Measurements from ENCODE around the gene TSPAN10.

DNA sequence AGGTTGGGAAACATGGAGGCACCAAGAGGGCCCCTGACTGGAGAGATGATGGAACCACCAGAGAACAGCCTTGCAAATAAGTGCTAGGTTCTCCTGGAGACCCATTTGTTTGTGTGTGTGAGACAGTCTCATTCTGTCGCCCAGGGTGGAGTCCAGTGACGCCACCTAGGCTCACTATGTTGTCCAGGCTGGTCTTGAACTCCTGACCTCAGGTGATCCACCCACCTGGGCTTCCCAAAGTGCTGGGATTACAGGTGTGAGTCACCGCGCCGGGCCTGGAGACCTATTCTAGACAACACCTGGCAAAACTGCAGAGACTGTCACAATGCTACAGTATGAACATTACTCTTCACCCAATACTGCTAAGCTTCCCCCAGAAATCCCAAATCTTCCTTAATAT lies 1.6 kb upstream of the TSPAN10 start:
- TF ChIP-seq, protein P1, sequence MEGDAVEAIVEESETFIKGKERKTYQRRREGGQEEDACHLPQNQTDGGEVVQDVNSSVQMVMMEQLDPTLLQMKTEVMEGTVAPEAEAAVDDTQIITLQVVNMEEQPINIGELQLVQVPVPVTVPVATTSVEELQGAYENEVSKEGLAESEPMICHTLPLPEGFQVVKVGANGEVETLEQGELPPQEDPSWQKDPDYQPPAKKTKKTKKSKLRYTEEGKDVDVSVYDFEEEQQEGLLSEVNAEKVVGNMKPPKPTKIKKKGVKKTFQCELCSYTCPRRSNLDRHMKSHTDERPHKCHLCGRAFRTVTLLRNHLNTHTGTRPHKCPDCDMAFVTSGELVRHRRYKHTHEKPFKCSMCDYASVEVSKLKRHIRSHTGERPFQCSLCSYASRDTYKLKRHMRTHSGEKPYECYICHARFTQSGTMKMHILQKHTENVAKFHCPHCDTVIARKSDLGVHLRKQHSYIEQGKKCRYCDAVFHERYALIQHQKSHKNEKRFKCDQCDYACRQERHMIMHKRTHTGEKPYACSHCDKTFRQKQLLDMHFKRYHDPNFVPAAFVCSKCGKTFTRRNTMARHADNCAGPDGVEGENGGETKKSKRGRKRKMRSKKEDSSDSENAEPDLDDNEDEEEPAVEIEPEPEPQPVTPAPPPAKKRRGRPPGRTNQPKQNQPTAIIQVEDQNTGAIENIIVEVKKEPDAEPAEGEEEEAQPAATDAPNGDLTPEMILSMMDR (IDR thresholded peaks at IDR 0.05) = no peak
- no peak for TF ChIP-seq POLR2AphosphoS5 (IDR thresholded peaks at IDR 0.05)

Data from sigmoid colon (tissue), 4 donors.